Nasal cavity respiratory epithelium epithelial cell of viscerocranial mucosa (primary cell): ENCODE results near the gene OR9Q1. TPM values are rescaled to one million over a fixed set of nuclear protein-coding genes. Genes with fewer than 3 reads are reported as not detected.

Experiments
- total RNA-seq: library from RNA; depleted of rRNA; stranded (reverse); fragments of >200 nt; gene quantifications from 2 replicates; pipeline ENCODE4 v1.2.3, GENCODE V29; 2014

OR9Q1 gene, protein sequence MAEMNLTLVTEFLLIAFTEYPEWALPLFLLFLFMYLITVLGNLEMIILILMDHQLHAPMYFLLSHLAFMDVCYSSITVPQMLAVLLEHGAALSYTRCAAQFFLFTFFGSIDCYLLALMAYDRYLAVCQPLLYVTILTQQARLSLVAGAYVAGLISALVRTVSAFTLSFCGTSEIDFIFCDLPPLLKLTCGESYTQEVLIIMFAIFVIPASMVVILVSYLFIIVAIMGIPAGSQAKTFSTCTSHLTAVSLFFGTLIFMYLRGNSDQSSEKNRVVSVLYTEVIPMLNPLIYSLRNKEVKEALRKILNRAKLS
- total RNA-seq: not detected in 2 replicates

DNA sequence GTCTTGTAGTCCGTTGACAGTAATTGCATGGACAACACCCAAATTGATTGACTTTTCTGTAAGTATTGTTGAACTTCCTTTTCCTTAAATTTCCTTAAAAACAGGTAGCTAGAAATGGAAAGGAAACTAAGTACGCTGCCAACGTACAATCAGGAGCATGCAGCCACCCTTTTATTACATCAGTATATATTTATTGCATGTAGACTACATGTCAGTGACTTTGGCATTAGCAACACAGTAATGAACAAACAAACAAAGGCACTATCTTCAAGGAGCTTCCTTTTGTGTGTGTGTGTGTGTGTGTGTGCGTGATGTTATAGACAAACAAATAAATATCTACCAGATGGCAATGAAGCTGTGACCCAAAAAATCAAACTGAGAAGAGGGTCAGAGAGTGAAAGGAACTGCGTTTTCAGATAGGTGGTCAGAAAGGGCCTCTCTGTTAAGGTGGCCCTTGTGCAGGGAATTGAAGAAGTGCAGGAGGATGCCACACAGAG, at the start of gene OR9Q1:
OR9Q1 (plus strand) TSS at position 447 of the 497 bp plus-strand sequence. CDS start 155,564 bp downstream, outside the sequence.

DNA sequence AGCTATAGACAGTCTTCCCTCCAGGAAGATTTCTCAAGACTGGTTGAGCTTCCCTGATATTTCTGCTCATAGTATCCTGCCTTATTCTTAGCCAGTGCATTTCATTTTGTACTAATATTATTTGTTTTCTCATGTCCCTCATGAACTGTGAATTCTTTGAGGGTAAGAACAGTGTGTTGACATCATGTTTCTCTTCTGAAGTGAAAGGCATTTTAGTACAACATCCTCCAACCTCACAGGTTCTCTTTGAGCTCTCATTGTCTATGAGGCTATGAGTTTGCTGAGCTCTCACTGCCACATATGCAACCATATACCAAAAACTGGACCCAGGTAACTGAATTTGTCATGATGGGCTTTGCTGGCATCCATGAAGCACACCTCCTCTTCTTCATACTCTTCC, 7.0 kb downstream of the OR9Q1 start, which contains the start of gene OR6Q1:
OR6Q1 (plus strand) TSS at position 301 of the 400 bp plus-strand sequence; CDS start at position 301, 0 bp downstream.

DNA sequence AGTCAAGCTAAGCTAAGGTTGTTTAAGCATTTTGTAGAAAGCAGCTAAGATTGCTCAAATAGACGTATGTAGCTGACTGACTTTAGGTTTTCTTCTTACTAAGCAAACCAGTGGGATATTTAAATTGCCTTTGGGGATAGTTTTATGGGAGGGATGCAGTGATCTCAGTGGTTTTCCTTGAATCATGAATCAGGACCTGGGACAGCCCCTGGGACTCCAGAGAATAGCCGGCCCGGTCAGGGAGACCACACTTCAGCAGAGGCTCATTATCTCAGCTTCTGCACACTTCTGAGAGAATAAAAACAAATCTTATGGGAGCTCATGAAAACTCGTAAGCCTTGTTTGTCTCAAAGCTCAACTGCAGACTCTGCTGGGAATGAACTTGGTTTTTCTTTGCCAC, 101.8 kb downstream of the OR9Q1 start, which contains the start of gene OR9I1:
OR9I1 (minus strand) TSS at position 62 of the 400 bp plus-strand sequence. CDS start 6,086 bp downstream, outside the sequence.

DNA sequence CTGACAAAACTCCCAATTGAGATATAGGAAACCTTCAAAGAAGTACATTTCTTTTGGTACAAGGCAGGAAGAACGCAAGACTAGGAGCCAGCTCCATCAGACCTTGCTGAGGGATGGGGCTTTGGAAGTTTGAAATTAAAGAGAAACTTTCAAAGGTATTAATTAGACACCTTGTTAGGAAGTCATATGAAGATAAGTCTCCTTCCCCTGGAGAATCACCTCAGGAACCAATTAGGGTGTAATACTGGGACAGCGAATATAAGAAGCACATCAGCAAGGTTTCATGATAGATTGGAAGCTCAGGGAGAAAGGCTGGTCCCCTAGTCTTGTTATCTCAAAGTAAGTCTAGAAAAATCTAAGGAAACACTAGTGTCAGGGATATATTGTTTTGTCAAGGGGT, 165.1 kb downstream of the OR9Q1 start, which contains the start of gene OR9Q2:
OR9Q2 (plus strand) TSS at position 301 of the 400 bp plus-strand sequence. CDS start 1,421 bp downstream, outside the sequence.

DNA sequence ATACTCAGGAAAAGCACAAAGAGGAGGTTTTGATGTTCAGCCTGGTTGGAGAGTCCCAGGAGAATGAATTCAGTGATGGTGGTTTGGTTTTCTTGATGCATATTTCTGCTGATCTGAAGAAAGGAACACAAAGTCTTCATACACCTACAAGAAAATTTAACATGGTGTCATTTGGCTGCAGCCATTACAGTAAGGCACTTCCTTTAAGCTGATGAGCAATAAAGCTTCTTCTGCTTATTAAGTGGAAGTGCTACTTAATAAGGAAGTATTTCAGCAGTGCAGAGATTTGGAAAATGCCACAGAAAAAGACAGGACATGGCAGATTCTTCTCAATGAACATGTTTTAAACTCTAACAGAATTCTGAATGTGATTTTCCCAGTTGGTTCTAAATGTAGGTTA, 180.4 kb downstream of the OR9Q1 start, which contains the start of gene OR1S2:
OR1S2 (minus strand) TSS at position 101 of the 400 bp plus-strand sequence; CDS start at position 101, 0 bp downstream.

DNA sequence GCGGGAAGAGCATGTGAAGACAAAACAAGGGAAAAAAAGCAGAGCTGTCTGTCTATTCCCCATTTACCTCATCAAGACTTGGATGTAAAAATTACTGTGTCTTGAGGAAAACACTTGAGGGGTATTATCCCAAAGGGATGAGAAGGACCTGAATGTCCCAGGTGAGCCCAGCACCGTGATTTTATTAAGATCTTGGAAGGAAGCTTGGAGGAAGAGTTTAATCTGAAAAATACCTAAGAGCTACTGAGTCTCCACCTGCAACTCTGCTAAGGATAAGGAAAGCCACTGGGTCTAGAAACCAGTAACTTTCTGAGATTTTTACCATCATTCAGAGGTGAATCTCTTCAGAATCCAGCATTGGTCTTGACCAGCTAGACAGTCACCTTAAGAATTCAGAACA, 188.7 kb downstream of the OR9Q1 start, which contains the start of gene OR1S1:
OR1S1 (plus strand) TSS at position 301 of the 400 bp plus-strand sequence.

Other genes starting within 250 kb of the OR9Q1 start
- not detected in 2 replicates for gene OR6Q1, start 7.1 kb downstream of the OR9Q1 start, total RNA-seq
- gene OR9I1, start 101.6 kb downstream of the OR9Q1 start, total RNA-seq: not detected in 2 replicates
- gene OR9Q2, start 165.2 kb downstream of the OR9Q1 start, total RNA-seq: not detected in 2 replicates
- not detected in 2 replicates for gene OR1S2, start 180.3 kb downstream of the OR9Q1 start, total RNA-seq
- gene OR1S1, start 188.8 kb downstream of the OR9Q1 start, total RNA-seq: not detected in 2 replicates
- not detected in 2 replicates for gene OR10Q1, start 205.0 kb downstream of the OR9Q1 start, total RNA-seq
- gene OR10W1, start 244.4 kb downstream of the OR9Q1 start, total RNA-seq: not detected in 2 replicates